Measurements from ENCODE around the gene L3MBTL4. TPM values are rescaled to one million over a fixed set of nuclear protein-coding genes. Genes with fewer than 3 reads are reported as not detected.
A peak's percentile ranks its signal among the peaks of the same experiment; 100 is the strongest.
"Not testable (repeated sequence)": the region's sequence is repeated elsewhere in the genome, so short reads cannot be mapped to it uniquely, and the experiment has no call there.

Gene L3MBTL4
- total RNA-seq, 8 experiments from 2014 or later = 0.10 to 11.2 (median 0.95) TPM

- no peak overlapping the region for H3K27ac ChIP-seq
- peak in 1 of 8 experiments; percentile 58 for ATAC-seq (replicated peaks in 6 of 8)
- H3K4me3 ChIP-seq = no peak overlapping the region
- H3K4me1 ChIP-seq (replicated peaks in 1 of 2) = no peaks in the 10 kb centered on the region
- WGBS, 10 experiments = 0 to 98% (median 69%) methylated on average over 2 to 5 of the region's 5 CpGs
- in situ Hi-C loops (cut with MboI; ENCODE audit: low pct_unique_long_range_greater_than_20kb in 2 of 9, low sequenced_read_pairs in 9 of 9, unreplicated experiment in 9 of 9) = no loop called here
Measured at GRCh38 chr18:6423289-6423688, 8.6 kb upstream of the L3MBTL4 start.

DNA sequence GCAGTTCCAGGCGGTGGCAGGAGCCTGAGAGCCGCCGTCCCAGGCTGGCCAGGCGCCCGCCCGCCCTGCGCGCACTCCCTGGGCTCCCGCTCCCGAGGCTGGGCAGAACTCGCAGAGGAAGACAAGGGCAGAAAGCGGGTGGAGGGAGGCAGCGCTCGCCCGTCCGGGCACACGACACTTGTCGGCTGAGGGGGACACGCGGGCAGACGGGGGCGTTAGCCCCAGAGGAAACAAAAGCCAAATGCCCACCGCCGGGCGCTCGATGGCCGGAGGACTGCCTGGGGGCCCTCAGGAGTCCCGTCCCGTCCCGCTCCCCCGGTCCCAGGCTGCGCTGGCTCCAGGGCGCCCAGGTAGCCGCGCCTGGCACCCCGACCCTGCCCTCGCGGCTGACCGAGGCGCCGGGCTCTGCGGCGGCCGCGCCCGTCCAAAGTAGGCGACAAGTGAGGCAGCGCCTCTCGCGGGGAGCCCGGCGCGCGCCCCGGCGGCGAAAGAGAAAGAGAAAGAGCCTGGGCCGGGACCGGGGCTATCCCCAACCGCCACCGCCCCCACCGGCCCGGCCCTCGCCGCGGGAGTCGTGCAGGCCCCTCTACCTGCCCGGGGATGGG lies 491 bp downstream of the L3MBTL4 start:
- Histone ChIP-seq H3K4me3 (peak overlapping the region; percentile 48 to 65 (median 56)), H3K27ac (no peak overlapping the region), H3K4me1 (replicated peaks in 1 of 2) (no peaks in the 10 kb centered on the region)
- ATAC-seq (replicated peaks in 6 of 8) = peak; percentile 71 to 90 (median 82)
- WGBS, 10 experiments = 8% methylated on average over 8 of the region's 68 CpGs; no CpG with 5 or more reads in 9 of the 10 experiments
- in situ Hi-C loops (cut with MboI; ENCODE audit: low pct_unique_long_range_greater_than_20kb in 2 of 9, low sequenced_read_pairs in 9 of 9, unreplicated experiment in 9 of 9) = no loop called here

DNA sequence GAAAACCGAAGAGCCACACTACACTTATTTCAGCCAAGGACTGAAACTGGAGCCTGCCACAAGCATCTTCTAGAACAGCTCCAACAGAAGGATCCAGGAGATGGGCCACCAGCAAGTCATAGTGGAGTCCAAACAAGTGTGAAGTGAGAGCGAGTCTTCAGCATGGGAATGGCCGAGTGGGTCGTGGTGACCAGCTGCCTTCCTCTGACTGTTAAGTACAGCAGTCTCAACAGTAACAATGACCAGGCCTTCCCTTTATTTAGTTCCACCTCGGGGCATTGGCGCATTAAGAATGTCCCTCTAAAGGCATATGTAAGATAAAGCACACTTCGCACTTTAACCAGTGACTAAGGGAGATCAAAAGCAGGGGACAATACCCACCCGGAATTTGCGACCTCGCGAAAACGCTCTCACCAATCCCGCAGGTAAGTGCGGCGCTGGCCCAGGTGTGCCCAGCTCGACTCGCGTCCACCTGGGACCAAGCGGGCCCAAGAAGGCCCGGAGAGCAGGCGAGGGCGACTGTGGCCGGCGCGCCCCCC lies 1.1 kb downstream of the L3MBTL4 start:
- in situ Hi-C loops (cut with MboI; ENCODE audit: low pct_unique_long_range_greater_than_20kb in 2 of 9, low sequenced_read_pairs in 9 of 9, unreplicated experiment in 9 of 9) = no loop called here
- ATAC-seq (replicated peaks in 6 of 8) = no peak
- H3K27ac ChIP-seq = no peak overlapping the region
- H3K4me3 ChIP-seq = peak overlapping the region in 4 of 5 donors; percentile 48 to 60 (median 54)
- H3K4me1 ChIP-seq (replicated peaks in 1 of 2) = no peaks in the 10 kb centered on the region
- WGBS, 10 experiments = 0 to 80% (median 45%) methylated on average over 1 to 15 of the region's 25 CpGs; no CpG with 5 or more reads in 2 of the 10 experiments

DNA sequence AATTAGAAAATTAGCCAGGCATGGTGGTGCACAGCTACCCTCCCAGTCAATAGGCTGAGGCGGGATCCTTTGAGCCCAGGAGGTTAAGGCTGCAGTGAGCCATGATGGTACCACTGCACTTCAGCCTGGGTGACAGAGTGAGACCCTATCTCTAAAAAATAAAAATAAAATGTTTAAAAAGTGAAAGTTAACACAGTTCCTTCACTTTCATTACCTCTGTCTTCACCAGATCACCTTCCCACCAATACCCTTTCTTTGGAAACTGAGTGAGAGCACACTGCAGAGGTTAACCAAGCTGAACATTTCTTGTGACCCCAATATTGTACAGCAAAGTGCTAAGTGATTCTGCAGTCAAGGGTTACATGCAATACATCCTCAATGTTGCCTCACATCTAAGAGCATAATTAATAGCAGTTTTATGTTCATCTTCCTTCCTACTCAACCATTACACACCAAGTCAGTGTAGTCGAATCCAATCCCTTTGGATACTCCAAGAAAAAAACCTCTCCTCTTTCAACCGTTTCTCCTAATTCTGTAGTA lies 1.7 kb downstream of the L3MBTL4 start:
- WGBS, 10 experiments = 11 to 100% (median 84%) methylated on average over 1 to 3 of the region's 3 CpGs
- Histone ChIP-seq H3K4me3 (no peak overlapping the region), H3K4me1 (replicated peaks in 1 of 2) (no peaks in the 10 kb centered on the region), H3K27ac (no peak overlapping the region)
- ATAC-seq (replicated peaks in 6 of 8) = no peak
- in situ Hi-C loops (cut with MboI; ENCODE audit: low pct_unique_long_range_greater_than_20kb in 2 of 9, low sequenced_read_pairs in 9 of 9, unreplicated experiment in 9 of 9) = no loop called here

DNA sequence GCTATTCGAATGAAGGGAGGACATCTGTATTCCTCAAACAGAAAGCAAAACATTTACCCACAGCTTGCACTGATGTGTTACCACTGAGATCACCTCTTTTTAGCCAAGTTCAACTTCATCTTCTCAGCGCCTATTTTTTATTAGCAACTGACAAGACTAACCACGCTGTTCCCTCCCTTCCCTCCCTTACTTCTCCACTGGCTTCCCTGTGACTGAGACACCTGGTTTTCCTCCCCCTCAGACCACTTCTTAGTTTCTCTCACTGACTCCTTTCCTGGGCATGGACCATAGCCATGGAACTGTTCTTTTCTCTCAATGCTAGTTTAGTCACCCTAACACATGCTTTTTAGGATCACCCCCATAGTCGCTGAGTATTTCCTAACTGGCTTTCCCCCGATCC lies 3.3 kb downstream of the L3MBTL4 start:
- Histone ChIP-seq H3K4me1 (replicated peaks in 1 of 2) (peaks cover 0 to 3% of the 10 kb centered on the region in 2 donors), H3K27ac (no peak overlapping the region), H3K4me3 (no peak overlapping the region)
- in situ Hi-C loops (cut with MboI; ENCODE audit: low pct_unique_long_range_greater_than_20kb in 2 of 9, low sequenced_read_pairs in 9 of 9, unreplicated experiment in 9 of 9) = no loop called here
- 0 to 92% (median 67%) methylated on average over 1 to 5 of the region's 5 CpGs for WGBS, 10 experiments
- no peak for ATAC-seq (replicated peaks in 6 of 8)

DNA sequence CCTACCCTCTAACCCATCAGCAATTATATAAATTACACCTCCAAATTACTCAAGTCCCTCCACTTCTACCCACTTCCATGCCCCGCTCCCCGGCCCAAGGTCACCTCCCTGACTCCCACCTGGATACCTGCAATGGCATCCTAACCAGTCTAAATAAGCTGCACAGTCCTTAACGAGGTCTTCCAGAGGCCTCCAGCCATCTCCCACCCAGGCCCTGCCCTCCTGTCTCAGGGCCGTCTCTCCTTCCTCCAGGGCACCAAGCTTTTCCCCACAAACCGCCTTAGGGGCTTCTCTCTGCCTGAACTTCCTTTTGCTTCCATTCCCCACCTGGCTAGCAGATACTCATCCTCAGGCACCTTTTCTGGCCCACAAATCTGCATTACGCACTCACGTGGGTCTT lies 4.8 kb downstream of the L3MBTL4 start:
- in situ Hi-C loops (cut with MboI; ENCODE audit: low pct_unique_long_range_greater_than_20kb in 2 of 9, low sequenced_read_pairs in 9 of 9, unreplicated experiment in 9 of 9) = no loop called here
- no peak overlapping the region for H3K27ac ChIP-seq
- peaks cover 0 to 4% of the 10 kb centered on the region in 2 donors for H3K4me1 ChIP-seq (replicated peaks in 1 of 2)
- H3K4me3 ChIP-seq = no peak overlapping the region
- no peak for ATAC-seq (replicated peaks in 6 of 8)
- 19 to 100% (median 86%) methylated on average over 2 to 5 of the region's 7 CpGs; no CpG with 5 or more reads in 2 of the 10 experiments for WGBS, 10 experiments

- H3K27ac ChIP-seq; in situ Hi-C loops (cut with MboI; ENCODE audit: low pct_unique_long_range_greater_than_20kb in 2 of 9, low sequenced_read_pairs in 9 of 9, unreplicated experiment in 9 of 9); H3K4me1 ChIP-seq (replicated peaks in 1 of 2); ATAC-seq (replicated peaks in 6 of 8); H3K4me3 ChIP-seq: not testable (repeated sequence)
- WGBS, 10 experiments = 69 to 100% (median 93%) methylated on average over 2 to 8 of the region's 8 CpGs
Measured at GRCh38 chr18:6408543-6408942, 6.2 kb downstream of the L3MBTL4 start.

DNA sequence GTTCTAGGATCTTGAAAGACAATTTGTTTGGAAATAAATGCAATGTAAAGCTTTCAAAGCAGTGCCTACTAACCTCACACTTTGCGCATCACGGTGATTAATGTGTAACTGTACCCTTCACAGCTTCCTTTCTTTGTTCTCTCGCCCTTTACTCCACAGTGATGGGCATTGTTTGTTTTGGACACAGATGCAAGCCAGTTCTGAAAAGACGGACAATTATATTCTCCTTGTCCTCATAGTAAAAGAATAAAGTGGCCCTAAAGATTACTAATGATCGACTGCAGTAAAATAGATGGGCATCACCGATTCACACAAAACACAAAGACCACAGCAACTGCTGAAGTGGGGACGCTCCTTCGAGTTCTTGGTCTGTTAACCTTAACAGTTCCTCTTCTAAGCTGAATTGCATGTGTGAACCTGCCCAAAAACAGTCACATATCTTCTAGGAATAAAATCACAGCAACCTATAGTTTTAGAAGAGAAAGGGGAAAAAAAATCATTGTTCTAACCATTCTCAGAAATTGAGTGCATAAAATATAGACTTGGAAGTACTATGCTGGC lies 7.7 kb downstream of the L3MBTL4 start:
- WGBS, 10 experiments = 7 to 60% (median 27%) methylated on average over 2 to 7 of the region's 8 CpGs; no CpG with 5 or more reads in 1 of the 10 experiments
- in situ Hi-C loops (cut with MboI; ENCODE audit: low pct_unique_long_range_greater_than_20kb in 2 of 9, low sequenced_read_pairs in 9 of 9, unreplicated experiment in 9 of 9) = no loop called here
- Histone ChIP-seq H3K4me3 (no peak overlapping the region), H3K27ac (no peak overlapping the region), H3K4me1 (replicated peaks in 1 of 2) (peaks cover 0 to 4% of the 10 kb centered on the region in 2 donors)
- ATAC-seq (replicated peaks in 6 of 8) = peak in 5 of 8 experiments; percentile 35 to 79 (median 52)

GRCh38 chr18:6406075-6406909 lies 8.4 kb downstream of the L3MBTL4 start:
- Histone ChIP-seq H3K4me1 (replicated peaks in 1 of 2) (peaks cover 0 to 4% of the 10 kb centered on the region in 2 donors), H3K4me3 (no peak overlapping the region), H3K27ac (no peak overlapping the region)
- peak in 3 of 8 experiments; percentile 30 to 65 (median 51) for ATAC-seq (replicated peaks in 6 of 8)
- in situ Hi-C loops (cut with MboI; ENCODE audit: low pct_unique_long_range_greater_than_20kb in 2 of 9, low sequenced_read_pairs in 9 of 9, unreplicated experiment in 9 of 9) = no loop called here
- WGBS, 10 experiments = 10 to 78% (median 56%) methylated on average over 1 to 10 of the region's 10 CpGs

DNA sequence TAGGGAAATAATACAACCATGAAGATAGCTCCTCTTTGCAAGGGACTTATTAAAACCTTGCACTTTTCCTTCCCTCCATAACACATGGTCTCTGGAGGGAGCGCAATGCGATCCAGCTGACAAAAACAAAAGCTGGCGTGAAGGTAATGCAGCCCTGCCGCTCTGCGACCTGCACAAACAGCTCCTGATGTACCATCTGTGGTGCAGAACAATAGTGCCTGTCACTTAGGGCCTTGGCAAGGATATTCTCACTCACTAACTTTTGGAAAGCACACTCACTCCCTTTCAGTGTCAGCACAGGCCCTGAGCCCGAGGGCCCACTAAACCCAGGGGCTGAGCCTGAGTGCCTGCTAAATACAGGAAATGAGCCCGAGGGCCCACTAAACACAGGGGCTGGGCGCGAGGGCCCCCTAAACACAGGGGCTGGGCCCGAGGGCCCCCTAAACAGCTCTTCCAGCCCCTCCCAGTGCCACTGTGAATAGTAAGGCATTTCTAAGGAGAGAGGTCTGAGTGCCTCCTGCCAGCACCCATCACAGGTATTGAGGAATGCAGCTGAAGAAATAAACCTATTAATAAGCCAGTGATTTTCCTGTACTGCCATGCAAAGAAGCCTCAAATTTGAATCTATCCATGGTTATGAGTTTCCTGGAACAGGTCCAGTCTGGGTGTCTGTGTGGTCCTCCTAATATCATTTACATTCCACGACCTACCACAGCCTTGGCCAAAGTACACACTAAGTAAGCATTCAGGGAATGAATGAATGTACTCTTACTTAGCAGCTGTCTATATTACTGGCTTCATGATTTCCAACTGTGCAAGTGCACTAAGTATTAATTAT lies 9.3 kb downstream of the L3MBTL4 start:
- in situ Hi-C loops (cut with MboI; ENCODE audit: low pct_unique_long_range_greater_than_20kb in 2 of 9, low sequenced_read_pairs in 9 of 9, unreplicated experiment in 9 of 9) = no loop called here
- peaks cover 0 to 4% of the 10 kb centered on the region in 2 donors for H3K4me1 ChIP-seq (replicated peaks in 1 of 2)
- no peak overlapping the region for H3K27ac ChIP-seq
- no peak overlapping the region for H3K4me3 ChIP-seq
- peak in 1 of 8 experiments; percentile 24 for ATAC-seq (replicated peaks in 6 of 8)
- WGBS, 10 experiments = 0 to 96% (median 80%) methylated on average over 1 to 8 of the region's 11 CpGs; no CpG with 5 or more reads in 1 of the 10 experiments

DNA sequence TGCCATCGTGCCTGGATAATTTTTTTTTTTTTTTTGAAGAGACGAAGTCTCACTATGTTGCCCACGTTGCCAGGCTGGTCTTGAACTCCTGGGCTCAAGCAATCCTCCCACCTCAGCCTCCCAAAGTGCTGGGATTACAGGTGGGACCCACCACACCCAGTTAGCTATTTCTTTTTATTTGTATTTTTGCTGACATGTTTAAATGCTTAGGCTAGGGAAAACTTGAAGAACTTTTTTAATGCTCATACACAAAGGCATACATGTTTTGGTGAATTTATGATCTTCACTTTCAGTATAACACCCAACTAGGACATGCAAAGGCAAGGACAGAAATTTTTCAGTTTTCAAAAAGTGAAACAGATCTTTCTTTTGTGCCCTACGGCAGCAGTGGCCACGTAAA lies 9.9 kb downstream of the L3MBTL4 start:
- 24 to 92% (median 70%) methylated on average over 1 to 5 of the region's 5 CpGs for WGBS, 10 experiments
- in situ Hi-C loops (cut with MboI; ENCODE audit: low pct_unique_long_range_greater_than_20kb in 2 of 9, low sequenced_read_pairs in 9 of 9, unreplicated experiment in 9 of 9) = no loop called here
- no peak for ATAC-seq (replicated peaks in 6 of 8)
- Histone ChIP-seq H3K4me1 (replicated peaks in 1 of 2) (peaks cover 0 to 4% of the 10 kb centered on the region in 2 donors), H3K4me3 (no peak overlapping the region), H3K27ac (no peak overlapping the region)

DNA sequence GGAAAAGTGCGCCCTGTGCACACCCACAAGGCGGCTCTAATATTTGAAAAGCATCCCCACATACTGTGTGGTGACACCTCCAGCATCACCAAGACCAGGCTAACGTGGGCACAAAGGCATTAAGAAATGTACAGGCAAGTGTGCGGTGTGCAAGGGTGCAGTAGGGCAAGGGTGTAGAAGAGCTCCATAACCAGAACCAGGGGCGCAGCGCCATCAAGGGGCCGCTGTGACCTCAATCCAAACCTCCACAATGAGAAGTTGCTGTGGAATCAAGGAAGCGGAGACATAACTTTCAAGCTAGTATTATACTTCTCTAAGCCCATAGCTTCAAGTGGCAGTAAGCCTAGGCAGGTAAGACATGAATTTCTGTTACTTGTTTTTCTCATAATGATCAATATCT lies 13.0 kb downstream of the L3MBTL4 start:
- in situ Hi-C loops (cut with MboI; ENCODE audit: low pct_unique_long_range_greater_than_20kb in 2 of 9, low sequenced_read_pairs in 9 of 9, unreplicated experiment in 9 of 9) = no loop called here
- 29 to 100% (median 57%) methylated on average over 2 to 6 of the region's 8 CpGs; no CpG with 5 or more reads in 2 of the 10 experiments for WGBS, 10 experiments
- H3K27ac ChIP-seq = no peak overlapping the region
- no peak overlapping the region for H3K4me3 ChIP-seq
- H3K4me1 ChIP-seq (replicated peaks in 1 of 2) = peaks cover 0 to 3% of the 10 kb centered on the region in 2 donors
- peak in 2 of 8 experiments; percentile 68 to 76 for ATAC-seq (replicated peaks in 6 of 8)

Measured in motor neuron (in vitro differentiated cells).